Measurements from ENCODE around the gene MDM4. TPM values are rescaled to one million over a fixed set of nuclear protein-coding genes. Genes with fewer than 3 reads are reported as not detected.

MDM4 gene
- total RNA-seq, 1 donor, result 169 TPM

- H3K4me1 ChIP-seq (ENCODE audit: insufficient read depth, low read length), result peaks cover 7% of the 10 kb centered on the region
- no peaks in the 10 kb centered on the region for H3K9me3 ChIP-seq (ENCODE audit: low read depth, low read length)
- H3K27me3 ChIP-seq (ENCODE audit: insufficient read depth, low read length), result no peaks in the 10 kb centered on the region
- H3K4me3 ChIP-seq (ENCODE audit: low read length), result no peak overlapping the region
Measured at GRCh38 chr1:204584699-204585372, 68.6 kb downstream of the MDM4 start.

GRCh38 chr1:204587621-204588020 lies 71.4 kb downstream of the MDM4 start:
- Histone ChIP-seq H3K4me3 (ENCODE audit: low read length) (no peak overlapping the region), H3K4me1 (ENCODE audit: insufficient read depth, low read length) (peaks cover 4% of the 10 kb centered on the region), H3K9me3 (ENCODE audit: low read depth, low read length) (no peaks in the 10 kb centered on the region), H3K27me3 (ENCODE audit: insufficient read depth, low read length) (no peaks in the 10 kb centered on the region)

GRCh38 chr1:204588826-204589225 lies 72.6 kb downstream of the MDM4 start:
- no peaks in the 10 kb centered on the region for H3K27me3 ChIP-seq (ENCODE audit: insufficient read depth, low read length)
- H3K4me3 ChIP-seq (ENCODE audit: low read length), result no peak overlapping the region
- H3K4me1 ChIP-seq (ENCODE audit: insufficient read depth, low read length), result peaks cover 4% of the 10 kb centered on the region
- H3K9me3 ChIP-seq (ENCODE audit: low read depth, low read length), result no peaks in the 10 kb centered on the region

GRCh38 chr1:204589409-204590038 lies 73.3 kb downstream of the MDM4 start:
- Histone ChIP-seq H3K4me1 (ENCODE audit: insufficient read depth, low read length) (no peaks in the 10 kb centered on the region), H3K27me3 (ENCODE audit: insufficient read depth, low read length) (no peaks in the 10 kb centered on the region), H3K9me3 (ENCODE audit: low read depth, low read length) (no peaks in the 10 kb centered on the region), H3K4me3 (ENCODE audit: low read length) (no peak overlapping the region)

- Histone ChIP-seq H3K9me3 (ENCODE audit: low read depth, low read length) (no peaks in the 10 kb centered on the region), H3K27me3 (ENCODE audit: insufficient read depth, low read length) (no peaks in the 10 kb centered on the region), H3K4me3 (ENCODE audit: low read length) (no peak overlapping the region), H3K4me1 (ENCODE audit: insufficient read depth, low read length) (no peaks in the 10 kb centered on the region)
Measured at GRCh38 chr1:204591473-204592090, 75.4 kb downstream of the MDM4 start.

GRCh38 chr1:204592246-204592948 lies 76.2 kb downstream of the MDM4 start:
- H3K4me3 ChIP-seq (ENCODE audit: low read length), result no peak overlapping the region
- H3K27me3 ChIP-seq (ENCODE audit: insufficient read depth, low read length), result no peaks in the 10 kb centered on the region
- H3K9me3 ChIP-seq (ENCODE audit: low read depth, low read length), result no peaks in the 10 kb centered on the region
- H3K4me1 ChIP-seq (ENCODE audit: insufficient read depth, low read length), result no peaks in the 10 kb centered on the region

GRCh38 chr1:204598319-204598969 lies 82.2 kb downstream of the MDM4 start:
- Histone ChIP-seq H3K9me3 (ENCODE audit: low read depth, low read length) (no peaks in the 10 kb centered on the region), H3K4me1 (ENCODE audit: insufficient read depth, low read length) (no peaks in the 10 kb centered on the region), H3K4me3 (ENCODE audit: low read length) (no peak overlapping the region), H3K27me3 (ENCODE audit: insufficient read depth, low read length) (no peaks in the 10 kb centered on the region)

GRCh38 chr1:204599098-204599497 lies 82.9 kb downstream of the MDM4 start:
- H3K4me3 ChIP-seq (ENCODE audit: low read length), result no peak overlapping the region
- H3K4me1 ChIP-seq (ENCODE audit: insufficient read depth, low read length), result no peaks in the 10 kb centered on the region
- no peaks in the 10 kb centered on the region for H3K9me3 ChIP-seq (ENCODE audit: low read depth, low read length)
- no peaks in the 10 kb centered on the region for H3K27me3 ChIP-seq (ENCODE audit: insufficient read depth, low read length)

- H3K27me3 ChIP-seq (ENCODE audit: insufficient read depth, low read length), result no peaks in the 10 kb centered on the region
- H3K4me3 ChIP-seq (ENCODE audit: low read length), result no peak overlapping the region
- H3K4me1 ChIP-seq (ENCODE audit: insufficient read depth, low read length), result no peaks in the 10 kb centered on the region
- no peaks in the 10 kb centered on the region for H3K9me3 ChIP-seq (ENCODE audit: low read depth, low read length)
Measured at GRCh38 chr1:204599596-204599995, 83.4 kb downstream of the MDM4 start.

- Histone ChIP-seq H3K9me3 (ENCODE audit: low read depth, low read length) (no peaks in the 10 kb centered on the region), H3K27me3 (ENCODE audit: insufficient read depth, low read length) (no peaks in the 10 kb centered on the region), H3K4me1 (ENCODE audit: insufficient read depth, low read length) (no peaks in the 10 kb centered on the region), H3K4me3 (ENCODE audit: low read length) (no peak overlapping the region)
Measured at GRCh38 chr1:204600203-204600602, 84.0 kb downstream of the MDM4 start.

GRCh38 chr1:204600968-204601367 lies 84.8 kb downstream of the MDM4 start:
- Histone ChIP-seq H3K27me3 (ENCODE audit: insufficient read depth, low read length) (no peaks in the 10 kb centered on the region), H3K4me1 (ENCODE audit: insufficient read depth, low read length) (no peaks in the 10 kb centered on the region), H3K4me3 (ENCODE audit: low read length) (no peak overlapping the region), H3K9me3 (ENCODE audit: low read depth, low read length) (no peaks in the 10 kb centered on the region)

GRCh38 chr1:204602111-204602579 lies 85.9 kb downstream of the MDM4 start:
- H3K27me3 ChIP-seq (ENCODE audit: insufficient read depth, low read length), result no peaks in the 10 kb centered on the region
- H3K4me1 ChIP-seq (ENCODE audit: insufficient read depth, low read length), result no peaks in the 10 kb centered on the region
- H3K9me3 ChIP-seq (ENCODE audit: low read depth, low read length), result no peaks in the 10 kb centered on the region
- no peak overlapping the region for H3K4me3 ChIP-seq (ENCODE audit: low read length)

GRCh38 chr1:204602871-204603542 lies 86.8 kb downstream of the MDM4 start:
- Histone ChIP-seq H3K27me3 (ENCODE audit: insufficient read depth, low read length) (no peaks in the 10 kb centered on the region), H3K9me3 (ENCODE audit: low read depth, low read length) (no peaks in the 10 kb centered on the region), H3K4me1 (ENCODE audit: insufficient read depth, low read length) (no peaks in the 10 kb centered on the region), H3K4me3 (ENCODE audit: low read length) (no peak overlapping the region)

GRCh38 chr1:204605791-204606190 lies 89.6 kb downstream of the MDM4 start:
- no peaks in the 10 kb centered on the region for H3K27me3 ChIP-seq (ENCODE audit: insufficient read depth, low read length)
- H3K4me1 ChIP-seq (ENCODE audit: insufficient read depth, low read length), result no peaks in the 10 kb centered on the region
- no peaks in the 10 kb centered on the region for H3K9me3 ChIP-seq (ENCODE audit: low read depth, low read length)
- H3K4me3 ChIP-seq (ENCODE audit: low read length), result no peak overlapping the region

Data from mononuclear cell (primary cell).